HepG2 (cell line): ENCODE results near the gene YY1. TPM values are rescaled to one million over a fixed set of nuclear protein-coding genes. Genes with fewer than 3 reads are reported as not detected.

ENCODE experiments used
- ADNP ChIP-seq: sonication (generic); formaldehyde crosslinking; IDR thresholded peaks from 2 replicates; pipeline ENCODE4 v1.4.0; 2020; ENCODE audit warnings: missing genetic modification reagents
- ARID2 ChIP-seq: sonication (generic); formaldehyde crosslinking; IDR thresholded peaks from 2 replicates; pipeline ENCODE4 v1.8.1; 2022; ENCODE audit warnings: mild to moderate bottlenecking, missing genetic modification reagents, borderline replicate concordance
- FIP1L1 ChIP-seq: fragments of 200-400 bp; formaldehyde crosslinking; IDR thresholded peaks from 2 replicates; pipeline ENCODE4 v1.6.1; 2018; ENCODE audit warnings: low read depth, mild to moderate bottlenecking, low read length, moderate library complexity, borderline replicate concordance; ENCODE audit not compliant: insufficient read depth
- FOXO1 ChIP-seq: sonication (generic); formaldehyde crosslinking; IDR thresholded peaks from 2 replicates; pipeline ENCODE4 v1.4.0; 2020; ENCODE audit warnings: missing genetic modification reagents
- GATAD1 ChIP-seq: IDR thresholded peaks from 2 replicates; pipeline ENCODE4 v1.6.1; 2016; ENCODE audit warnings: missing genetic modification reagents, missing compliant biosample characterization
- JUN ChIP-seq: sonication (generic); formaldehyde crosslinking; IDR thresholded peaks from 2 replicates; pipeline ENCODE4 v1.4.0; 2020; ENCODE audit warnings: mild to moderate bottlenecking, missing genetic modification reagents
- KLF9 ChIP-seq: IDR thresholded peaks from 2 replicates; pipeline ENCODE4 v1.6.1; 2016; ENCODE audit warnings: low read depth
- MATR3 ChIP-seq: sonication (generic); formaldehyde crosslinking; IDR thresholded peaks from 2 replicates; pipeline ENCODE4 v1.4.0; 2020; ENCODE audit warnings: missing genetic modification reagents
- MAZ ChIP-seq, 2 experiments: sonication (generic) in 1 of 2; formaldehyde crosslinking in 1 of 2; IDR thresholded peaks; 2 replicates each; pipeline versions ENCODE4 v1.5.0 to v1.6.1; 2012 to 2020; ENCODE audit warnings: low read depth in 2 of 2, mild to moderate bottlenecking in 2 of 2, borderline replicate concordance in 1 of 2, improper control_type of control experiment in 1 of 2, low read length in 1 of 2, missing genetic modification reagents in 1 of 2, moderate library complexity in 1 of 2
- MTF1 ChIP-seq: sonication (generic); formaldehyde crosslinking; IDR thresholded peaks from 2 replicates; pipeline ENCODE4 v1.5.0; 2020; ENCODE audit warnings: missing genetic modification reagents
- MYNN ChIP-seq: sonication (generic); formaldehyde crosslinking; IDR thresholded peaks from 2 replicates; pipeline ENCODE4 v1.4.0; 2020; ENCODE audit warnings: mild to moderate bottlenecking, low read depth, missing genetic modification reagents
- RFX1 ChIP-seq: fragments of 450-650 bp; IDR thresholded peaks from 2 replicates; pipeline ENCODE4 v1.6.1; 2017
- SKI ChIP-seq: fragments of 450-650 bp; IDR thresholded peaks from one replicate; pipeline ENCODE4 v1.6.1; 2018; ENCODE audit warnings: mild to moderate bottlenecking; ENCODE audit not compliant: partially characterized antibody
- TBL1XR1 ChIP-seq: fragments of 150-350 bp; IDR thresholded peaks from 2 replicates; pipeline ENCODE4 v1.6.1; 2014; ENCODE audit warnings: borderline replicate concordance, low read length; ENCODE audit not compliant: partially characterized antibody
- TCF7 ChIP-seq: sonication (generic); IDR thresholded peaks from 2 replicates; pipeline ENCODE4 v1.6.1; 2016; ENCODE audit warnings: antibody characterized with exemption, low read depth
- ZC3H13 ChIP-seq: sonication (generic); formaldehyde crosslinking; IDR thresholded peaks from 2 replicates; pipeline ENCODE4 v1.8.1; 2023; ENCODE audit warnings: mild to moderate bottlenecking, missing genetic modification reagents, moderate library complexity
- ZNF235 ChIP-seq: sonication (generic); formaldehyde crosslinking; IDR thresholded peaks from 2 replicates; pipeline ENCODE4 v1.8.1; 2023; ENCODE audit warnings: mild to moderate bottlenecking, missing genetic modification reagents, borderline replicate concordance
- ZNF354B ChIP-seq: sonication (generic); formaldehyde crosslinking; IDR thresholded peaks from 2 replicates; pipeline ENCODE4 v1.8.0; 2022; ENCODE audit warnings: mild to moderate bottlenecking, missing genetic modification reagents
- ZNF567 ChIP-seq: sonication (generic); formaldehyde crosslinking; IDR thresholded peaks from 2 replicates; pipeline ENCODE4 v1.8.1; 2023; ENCODE audit warnings: mild to moderate bottlenecking, missing genetic modification reagents, borderline replicate concordance
- ZNF670 ChIP-seq: sonication (generic); formaldehyde crosslinking; IDR thresholded peaks from 2 replicates; pipeline ENCODE4 v1.8.0; 2022; ENCODE audit warnings: mild to moderate bottlenecking, missing genetic modification reagents, borderline replicate concordance
- ZSCAN20 ChIP-seq: sonication (generic); formaldehyde crosslinking; IDR thresholded peaks from 2 replicates; pipeline ENCODE4 v1.4.0; 2020; ENCODE audit warnings: missing genetic modification reagents, mild to moderate bottlenecking, borderline replicate concordance
- polyA plus RNA-seq, 8 experiments: library from polyadenylated mRNA; depleted of rRNA in 3 of 8; stranded (reverse) in 7 of 8; unstranded in 1 of 8; fragments of >200 nt; fragmentation: Illumina TruSeq in 4 of 8; extraction: Trizol in 4 of 8; gene quantifications; 2 replicates each; pipeline versions ENCODE4 v1.2.1 to v1.2.3, GENCODE V29; 2011 to 2016; ENCODE audit warnings: low read depth in 4 of 8, missing spikeins in 1 of 8, mixed read lengths in 1 of 8; ENCODE audit not compliant: insufficient read depth in 1 of 8
- total RNA-seq, 5 experiments: library from RNA; depleted of rRNA; stranded (reverse); fragments of >200 nt; fragmentation: Illumina TruSeq; extraction: Trizol; gene quantifications; 2 replicates each; pipeline ENCODE4 v1.2.3, GENCODE V29; 2016; ENCODE audit warnings: low read depth in 1 of 5
- TF ChIP-seq, protein P1 (sequence below): sonication (generic); formaldehyde crosslinking; IDR thresholded peaks from 2 replicates; pipeline ENCODE4 v1.4.0; 2020; ENCODE audit warnings: missing genetic modification reagents
- TF ChIP-seq, protein P2 (sequence below): sonication (generic); formaldehyde crosslinking; IDR thresholded peaks from 2 replicates; pipeline ENCODE4 v1.8.0; 2022; ENCODE audit warnings: low read depth, missing genetic modification reagents
- TF ChIP-seq, protein P3 (sequence below): sonication (generic); formaldehyde crosslinking; IDR thresholded peaks from 2 replicates; pipeline ENCODE4 v1.4.0; 2020; ENCODE audit warnings: missing genetic modification reagents

Gene YY1
- total and polyA plus RNA-seq, 2 of the 13 experiments (the other 11 are each of a cell fraction or from before 2014, with no cell fraction given): 29.4 to 68.1 TPM

DNA sequence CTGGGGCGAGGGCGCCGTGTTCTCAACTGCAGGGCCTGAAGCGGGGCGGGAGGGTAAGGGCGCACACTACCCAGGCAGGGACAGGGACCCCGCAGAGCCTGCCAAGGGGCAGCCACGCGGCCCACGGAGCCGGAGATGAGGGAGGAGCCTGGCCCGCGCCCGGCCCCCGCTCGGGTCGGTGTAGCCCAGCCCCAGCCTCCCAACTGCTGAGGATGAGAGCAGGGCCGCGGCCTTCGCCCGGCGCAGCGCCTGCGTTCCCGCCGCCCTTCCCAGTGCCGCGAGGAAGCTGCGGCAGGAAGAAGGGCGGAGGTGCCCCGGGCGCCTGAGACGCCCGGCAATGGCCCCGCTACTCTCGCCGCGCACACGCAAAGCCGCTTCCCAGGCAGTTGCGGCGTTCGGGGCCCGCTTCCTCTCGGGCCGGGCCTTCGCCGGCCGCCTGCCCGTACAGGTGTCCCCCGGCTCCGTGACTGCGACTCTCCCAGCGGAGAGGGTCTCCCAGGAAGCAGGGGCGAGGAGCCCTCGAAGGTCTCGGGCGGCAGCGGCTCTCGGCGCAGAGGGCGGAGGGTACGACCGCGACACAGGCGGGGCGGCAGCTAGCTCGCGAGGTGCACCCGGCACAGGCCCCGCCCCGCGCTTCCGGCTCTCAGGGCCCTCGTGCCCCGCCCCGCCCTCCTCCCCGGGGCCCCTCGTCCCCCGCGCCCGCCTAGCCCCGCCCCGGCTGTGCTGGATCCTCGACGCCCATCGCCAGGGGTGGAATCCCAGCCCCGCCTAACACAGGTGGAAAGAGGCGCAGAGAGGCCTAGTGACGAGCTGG lies 24.8 kb upstream of the YY1 start (continued):
- TF ChIP-seq, protein P1, sequence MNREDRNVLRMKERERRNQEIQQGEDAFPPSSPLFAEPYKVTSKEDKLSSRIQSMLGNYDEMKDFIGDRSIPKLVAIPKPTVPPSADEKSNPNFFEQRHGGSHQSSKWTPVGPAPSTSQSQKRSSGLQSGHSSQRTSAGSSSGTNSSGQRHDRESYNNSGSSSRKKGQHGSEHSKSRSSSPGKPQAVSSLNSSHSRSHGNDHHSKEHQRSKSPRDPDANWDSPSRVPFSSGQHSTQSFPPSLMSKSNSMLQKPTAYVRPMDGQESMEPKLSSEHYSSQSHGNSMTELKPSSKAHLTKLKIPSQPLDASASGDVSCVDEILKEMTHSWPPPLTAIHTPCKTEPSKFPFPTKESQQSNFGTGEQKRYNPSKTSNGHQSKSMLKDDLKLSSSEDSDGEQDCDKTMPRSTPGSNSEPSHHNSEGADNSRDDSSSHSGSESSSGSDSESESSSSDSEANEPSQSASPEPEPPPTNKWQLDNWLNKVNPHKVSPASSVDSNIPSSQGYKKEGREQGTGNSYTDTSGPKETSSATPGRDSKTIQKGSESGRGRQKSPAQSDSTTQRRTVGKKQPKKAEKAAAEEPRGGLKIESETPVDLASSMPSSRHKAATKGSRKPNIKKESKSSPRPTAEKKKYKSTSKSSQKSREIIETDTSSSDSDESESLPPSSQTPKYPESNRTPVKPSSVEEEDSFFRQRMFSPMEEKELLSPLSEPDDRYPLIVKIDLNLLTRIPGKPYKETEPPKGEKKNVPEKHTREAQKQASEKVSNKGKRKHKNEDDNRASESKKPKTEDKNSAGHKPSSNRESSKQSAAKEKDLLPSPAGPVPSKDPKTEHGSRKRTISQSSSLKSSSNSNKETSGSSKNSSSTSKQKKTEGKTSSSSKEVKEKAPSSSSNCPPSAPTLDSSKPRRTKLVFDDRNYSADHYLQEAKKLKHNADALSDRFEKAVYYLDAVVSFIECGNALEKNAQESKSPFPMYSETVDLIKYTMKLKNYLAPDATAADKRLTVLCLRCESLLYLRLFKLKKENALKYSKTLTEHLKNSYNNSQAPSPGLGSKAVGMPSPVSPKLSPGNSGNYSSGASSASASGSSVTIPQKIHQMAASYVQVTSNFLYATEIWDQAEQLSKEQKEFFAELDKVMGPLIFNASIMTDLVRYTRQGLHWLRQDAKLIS (CRISPR knock-in tag): 0 out of 2 replicates have a peak, but pooled peaks have one; percentile 68
- TF ChIP-seq MTF1 (CRISPR knock-in tag) (no peak; the same call in 1 of the 2 replicates), ZNF567 (CRISPR knock-in tag) (no peak), JUN (CRISPR knock-in tag) (no peak; the same call in 1 of the 2 replicates), KLF9 (no peak), FIP1L1 (no peak), ZNF670 (CRISPR knock-in tag) (0 out of 2 replicates have a peak, but pooled peaks have one; percentile 31), TCF7 (no peak), MAZ (IDR thresholded peaks at IDR 0.05; ENCODE audit: borderline replicate concordance, low read depth, low read length) (peak; percentile 71; the same call in 1 of the 2 replicates), MAZ (CRISPR knock-in tag; IDR thresholded peaks at IDR 0.05; ENCODE audit: low read depth) (peak; percentile 64), MATR3 (no peak), ZC3H13 (CRISPR knock-in tag) (peak; percentile 73), ZNF354B (CRISPR knock-in tag) (no peak), SKI (peak; percentile 17), MYNN (CRISPR knock-in tag) (no peak), ARID2 (CRISPR knock-in tag) (no peak), GATAD1 (CRISPR knock-in tag) (peak; percentile 34; the same call in 1 of the 2 replicates), ZNF235 (0 out of 2 replicates have a peak, but pooled peaks have one; percentile 54), TBL1XR1 (no peak), ZSCAN20 (peak; percentile 81; the same call in 1 of the 2 replicates), ADNP (CRISPR knock-in tag) (no peak), FOXO1 (CRISPR knock-in tag) (peak; percentile 66), RFX1 (no peak)
- TF ChIP-seq, protein P2, sequence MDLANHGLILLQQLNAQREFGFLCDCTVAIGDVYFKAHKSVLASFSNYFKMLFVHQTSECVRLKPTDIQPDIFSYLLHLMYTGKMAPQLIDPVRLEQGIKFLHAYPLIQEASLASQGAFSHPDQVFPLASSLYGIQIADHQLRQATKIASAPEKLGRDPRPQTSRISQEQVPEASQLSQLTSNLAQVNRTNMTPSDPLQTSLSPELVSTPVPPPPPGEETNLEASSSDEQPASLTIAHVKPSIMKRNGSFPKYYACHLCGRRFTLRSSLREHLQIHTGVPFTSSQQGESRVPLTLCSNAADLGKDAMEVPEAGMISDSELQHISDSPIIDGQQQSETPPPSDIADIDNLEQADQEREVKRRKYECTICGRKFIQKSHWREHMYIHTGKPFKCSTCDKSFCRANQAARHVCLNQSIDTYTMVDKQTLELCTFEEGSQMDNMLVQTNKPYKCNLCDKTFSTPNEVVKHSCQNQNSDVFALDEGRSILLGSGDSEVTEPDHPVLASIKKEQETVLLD: 0 out of 2 replicates have a peak, but pooled peaks have one; percentile 61
- TF ChIP-seq, protein P3, sequence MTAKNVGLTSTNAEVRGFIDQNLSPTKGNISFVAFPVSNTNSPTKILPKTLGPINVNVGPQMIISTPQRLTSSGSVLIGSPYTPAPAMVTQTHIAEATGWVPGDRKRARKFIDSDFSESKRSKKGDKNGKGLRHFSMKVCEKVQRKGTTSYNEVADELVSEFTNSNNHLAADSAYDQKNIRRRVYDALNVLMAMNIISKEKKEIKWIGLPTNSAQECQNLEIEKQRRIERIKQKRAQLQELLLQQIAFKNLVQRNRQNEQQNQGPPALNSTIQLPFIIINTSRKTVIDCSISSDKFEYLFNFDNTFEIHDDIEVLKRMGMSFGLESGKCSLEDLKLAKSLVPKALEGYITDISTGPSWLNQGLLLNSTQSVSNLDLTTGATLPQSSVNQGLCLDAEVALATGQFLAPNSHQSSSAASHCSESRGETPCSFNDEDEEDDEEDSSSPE (CRISPR knock-in tag): peak; percentile 58
